Endothelial cell of umbilical vein (primary cell): ENCODE measurements around the gene CARMIL1. TPM values are rescaled to one million over a fixed set of nuclear protein-coding genes. Genes with fewer than 3 reads are reported as not detected.

ENCODE experiments used
- BruUV-seq: library from RNA; stranded (reverse); fragments of 400-500 nt; replicated peaks from 2 replicates; lab custom pipeline; 2021; lab: Mats Ljungman, UMichigan
- CTCF ChIA-PET: fragments of 300-600, 350-600 bp; sonication (Branson Sonifier 250); formaldehyde crosslinking; loops from one replicate; lab custom pipeline; 2021; ENCODE audit warnings: antibody characterized with exemption, inconsistent platforms; lab: Charles Lee
- POLR2A ChIA-PET: fragments of 300-600, 350-600 bp; sonication (Branson Sonifier 250); formaldehyde crosslinking; loops from one replicate; lab custom pipeline; 2021; ENCODE audit warnings: antibody characterized with exemption, inconsistent platforms; lab: Charles Lee
- DNase-seq: peaks from one replicate; pipeline ENCODE4 v3.0.0-alpha.2; 2011; ENCODE audit warnings: low read depth, low spot score
- FAIRE-seq: peaks from 2 replicates; lab custom pipeline; 2011; peaks lifted over from hg19 to GRCh38; lab: Jason Lieb, UNC
- H2AFZ ChIP-seq: 2 replicates; pipeline ENCODE4 v1.6.0; 2012; ENCODE audit warnings: low read depth, low read length, control low read depth, inconsistent platforms
- H3K27ac ChIP-seq: 2 replicates; pipeline ENCODE4 v1.5.1; 2011; ENCODE audit warnings: low read depth, mild to moderate bottlenecking, control low read depth, low read length, moderate library complexity; ENCODE audit not compliant: insufficient read depth
- H3K27me3 ChIP-seq, 2 experiments: 2 replicates each; pipeline versions ENCODE4 v1.6.0 to v1.6.1; 2011; ENCODE audit warnings: low read length in 2 of 2, mixed read lengths in 1 of 2; ENCODE audit not compliant: control insufficient read depth in 2 of 2, insufficient read depth in 2 of 2
- H3K36me3 ChIP-seq, 2 experiments: 2 replicates in 1 of 2; 3 replicates in 1 of 2; pipeline ENCODE4 v1.5.1; 2011; ENCODE audit warnings: low read length in 2 of 2, mild to moderate bottlenecking in 1 of 2, moderate library complexity in 1 of 2; ENCODE audit not compliant: control insufficient read depth in 2 of 2, insufficient read depth in 2 of 2; ENCODE audit errors: extremely low read depth in 1 of 2
- H3K4me1 ChIP-seq: 3 replicates; pipeline ENCODE4 v1.5.1; 2011; ENCODE audit warnings: mild to moderate bottlenecking, low read length; ENCODE audit not compliant: control insufficient read depth, insufficient read depth; ENCODE audit errors: extremely low read depth
- H3K4me2 ChIP-seq: 2 replicates; pipeline ENCODE4 v1.6.1; 2011; ENCODE audit warnings: low read length, control low read depth, mixed read lengths; ENCODE audit not compliant: insufficient read depth
- H3K4me3 ChIP-seq, 3 experiments: fragments of 200-600 bp in 1 of 3; sonication (generic), shearing (Covaris generic) in 1 of 3; replicated peaks in 1 of 3; 2 replicates each; pipeline ENCODE4 v1.5.1; 2011 to 2016; ENCODE audit warnings: control low read depth in 3 of 3, low read length in 3 of 3, mild to moderate bottlenecking in 2 of 3, inconsistent platforms in 1 of 3, low read depth in 1 of 3, moderate library complexity in 1 of 3; ENCODE audit not compliant: insufficient read depth in 1 of 3
- H3K79me2 ChIP-seq: 2 replicates; pipeline ENCODE4 v1.6.0; 2012; ENCODE audit warnings: low read length, inconsistent platforms; ENCODE audit not compliant: control insufficient read depth, insufficient read depth
- H3K9ac ChIP-seq: replicated peaks from 2 replicates; pipeline ENCODE3; 2011; ENCODE audit warnings: low read length, control low read depth; ENCODE audit not compliant: insufficient read depth; ENCODE audit errors: extremely low read depth
- H3K9me1 ChIP-seq: replicated peaks from 3 replicates; pipeline ENCODE4 v1.6.0; 2011; ENCODE audit warnings: mild to moderate bottlenecking, low read length; ENCODE audit not compliant: control insufficient read depth, insufficient read depth; ENCODE audit errors: extremely low read depth
- H3K9me3 ChIP-seq: replicated peaks from 2 replicates; pipeline ENCODE4 v1.5.1; 2012; ENCODE audit warnings: low read length, inconsistent platforms; ENCODE audit not compliant: control insufficient read depth, insufficient read depth
- H4K20me1 ChIP-seq: replicated peaks from 2 replicates; pipeline ENCODE3; 2011; ENCODE audit warnings: mild to moderate bottlenecking, low read length; ENCODE audit not compliant: control insufficient read depth, insufficient read depth; ENCODE audit errors: extremely low read depth
- EZH2 ChIP-seq: IDR thresholded peaks from 2 replicates; pipeline ENCODE4 v1.6.1; 2012; ENCODE audit warnings: borderline replicate concordance, low read depth, mild to moderate bottlenecking, moderate library complexity, low read length, inconsistent platforms; ENCODE audit not compliant: severe bottlenecking
- FOS ChIP-seq: IDR thresholded peaks from 2 replicates; pipeline ENCODE4 v1.6.1; 2011; ENCODE audit warnings: mild to moderate bottlenecking, low read length, moderate library complexity, borderline replicate concordance; ENCODE audit not compliant: insufficient read depth
- GATA2 ChIP-seq: IDR thresholded peaks from 2 replicates; pipeline ENCODE4 v1.7.0; 2011; ENCODE audit warnings: low read depth, mild to moderate bottlenecking, moderate library complexity, mixed read lengths, low read length; ENCODE audit not compliant: insufficient read length, insufficient read depth
- JUN ChIP-seq: IDR thresholded peaks from 2 replicates; pipeline ENCODE4 v1.6.1; 2011; ENCODE audit warnings: borderline replicate concordance, low read depth; ENCODE audit not compliant: insufficient read length, insufficient read depth
- MYC ChIP-seq: IDR thresholded peaks from one replicate; pipeline ENCODE4 v1.6.1; 2011; ENCODE audit warnings: mild to moderate bottlenecking, low read depth, low read length
- POLR2A ChIP-seq: IDR thresholded peaks from 2 replicates; pipeline ENCODE4 v1.6.1; 2012; ENCODE audit warnings: low read depth, mild to moderate bottlenecking, control low read depth, low read length
- POLR2AphosphoS5 ChIP-seq: IDR thresholded peaks from 2 replicates; pipeline ENCODE4 v1.6.1; 2012; ENCODE audit warnings: low read depth, mild to moderate bottlenecking, control low read depth, low read length, moderate library complexity; ENCODE audit not compliant: insufficient read depth
- dilution Hi-C: fragments of 300-500 bp; cut with MboI; formaldehyde crosslinking; loops from one replicate; pipeline ENCODE4 v1.15.0; 2019; ENCODE audit warnings: low sequenced_read_pairs; ENCODE audit not compliant: extremely low pct_ligation_motif_present
- intact Hi-C: fragments of 100-400 bp; cut with micrococcal nuclease; formaldehyde crosslinking; loops from one replicate; pipeline ENCODE4 v1.10.0; 2022
- polyA plus RNA-seq, 4 experiments: library from polyadenylated mRNA; depleted of rRNA in 3 of 4; stranded (reverse) in 3 of 4; unstranded in 1 of 4; fragments of >200 nt; gene quantifications; 2 replicates each; pipeline versions ENCODE4 v1.2.1 to v1.2.3, GENCODE V29; 2011 to 2012; ENCODE audit warnings: missing spikeins in 1 of 4
- total RNA-seq: library from RNA; stranded (reverse); gene quantifications from 2 replicates; pipeline ENCODE4 v1.2.3, GENCODE V29; 2021
- TF ChIP-seq, protein P1 (sequence below), 2 donors: IDR thresholded peaks; 1 replicate in 1 of 2; 2 replicates in 1 of 2; pipeline ENCODE4 v1.5.1; 2011; ENCODE audit warnings: low read length in 2 of 2, mild to moderate bottlenecking in 2 of 2, moderate library complexity in 2 of 2, control low read depth in 1 of 2, inconsistent platforms in 1 of 2, low read depth in 1 of 2; ENCODE audit not compliant: insufficient read depth in 1 of 2; ENCODE audit errors: extremely low read depth in 1 of 2
- TF ChIP-seq, protein P2 (sequence below): IDR thresholded peaks from 2 replicates; pipeline ENCODE4 v1.6.1; 2011; ENCODE audit not compliant: insufficient read depth, insufficient read length

Gene CARMIL1
- total and polyA plus RNA-seq, 2 donors (not counting 3 experiments of a cell fraction or from before 2014, with no cell fraction given) = 1.3 to 8.7 TPM

DNA sequence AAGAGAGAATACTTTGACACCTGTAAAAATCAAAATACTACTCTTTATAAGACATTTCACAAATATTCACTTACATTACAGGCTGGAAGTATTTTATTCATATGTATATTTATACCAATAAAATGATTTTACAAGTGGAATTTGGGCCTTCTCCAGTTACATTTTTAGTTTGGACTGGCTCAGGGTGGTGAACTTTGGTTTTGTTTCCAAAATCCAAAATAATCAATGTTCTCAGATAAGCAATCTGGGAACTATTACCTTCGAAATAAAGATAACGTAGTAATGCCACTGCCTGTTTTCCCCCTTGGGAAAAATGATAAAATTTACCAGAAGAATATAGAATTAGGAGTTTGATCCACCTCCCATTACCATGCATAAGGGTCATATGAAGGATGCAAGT is 341.2 kb downstream of the CARMIL1 start:
- CTCF ChIA-PET = interaction anchor here (1.0 kb wide), 1 partner anchor 20 kb away, joined by 4 read pairs; no protein-coding TSS in a partner anchor
- H3K4me3 ChIP-seq = no peak overlapping the region
- BruUV-seq = no TSS peak

More for the DNA sequence above, 341.2 kb downstream of the CARMIL1 start:
- Histone ChIP-seq H3K4me2 (no peak overlapping the region), H3K27ac (no peak overlapping the region), H3K27me3 (no peaks in the 10 kb centered on the region), H3K9me3 (no peaks in the 10 kb centered on the region), H3K9me1 (no peaks in the 10 kb centered on the region), H3K36me3 (no peaks in the 10 kb centered on the region), H2AFZ (no peak overlapping the region), H3K9ac (no peak overlapping the region), H3K79me2 (no peaks in the 10 kb centered on the region), H3K4me1 (no peaks in the 10 kb centered on the region), H4K20me1 (no peaks in the 10 kb centered on the region)
- POLR2A ChIA-PET = no interaction called here
- intact Hi-C loops = no loop called here
- no peak for DNase-seq
- dilution Hi-C loops = no loop called here
- TF ChIP-seq EZH2 (no peak), JUN (no peak), POLR2AphosphoS5 (no peak), MYC (no peak), POLR2A (no peak), FOS (no peak), GATA2 (no peak)
- TF ChIP-seq, protein P1, sequence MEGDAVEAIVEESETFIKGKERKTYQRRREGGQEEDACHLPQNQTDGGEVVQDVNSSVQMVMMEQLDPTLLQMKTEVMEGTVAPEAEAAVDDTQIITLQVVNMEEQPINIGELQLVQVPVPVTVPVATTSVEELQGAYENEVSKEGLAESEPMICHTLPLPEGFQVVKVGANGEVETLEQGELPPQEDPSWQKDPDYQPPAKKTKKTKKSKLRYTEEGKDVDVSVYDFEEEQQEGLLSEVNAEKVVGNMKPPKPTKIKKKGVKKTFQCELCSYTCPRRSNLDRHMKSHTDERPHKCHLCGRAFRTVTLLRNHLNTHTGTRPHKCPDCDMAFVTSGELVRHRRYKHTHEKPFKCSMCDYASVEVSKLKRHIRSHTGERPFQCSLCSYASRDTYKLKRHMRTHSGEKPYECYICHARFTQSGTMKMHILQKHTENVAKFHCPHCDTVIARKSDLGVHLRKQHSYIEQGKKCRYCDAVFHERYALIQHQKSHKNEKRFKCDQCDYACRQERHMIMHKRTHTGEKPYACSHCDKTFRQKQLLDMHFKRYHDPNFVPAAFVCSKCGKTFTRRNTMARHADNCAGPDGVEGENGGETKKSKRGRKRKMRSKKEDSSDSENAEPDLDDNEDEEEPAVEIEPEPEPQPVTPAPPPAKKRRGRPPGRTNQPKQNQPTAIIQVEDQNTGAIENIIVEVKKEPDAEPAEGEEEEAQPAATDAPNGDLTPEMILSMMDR (IDR thresholded peaks at IDR 0.05; ENCODE audit: extremely low read depth in 1 of 2, insufficient read depth in 1 of 2, low read depth in 1 of 2, low read length in 2 of 2) = no peak
- TF ChIP-seq, protein P2, sequence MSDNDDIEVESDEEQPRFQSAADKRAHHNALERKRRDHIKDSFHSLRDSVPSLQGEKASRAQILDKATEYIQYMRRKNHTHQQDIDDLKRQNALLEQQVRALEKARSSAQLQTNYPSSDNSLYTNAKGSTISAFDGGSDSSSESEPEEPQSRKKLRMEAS = no peak
- no peak for FAIRE-seq
